Inflammatory macrophage treated with lipopolysaccharide for 4 hours (primary cell): ENCODE measurements around the gene INPP5D.
"Not testable (repeated sequence)": the region's sequence is repeated elsewhere in the genome, so short reads cannot be mapped to it uniquely, and the experiment has no call there.

Source experiments
- DNase-seq: peaks from one replicate; pipeline ENCODE4 v3.0.0-alpha.2; 2020

Gene INPP5D

DNA sequence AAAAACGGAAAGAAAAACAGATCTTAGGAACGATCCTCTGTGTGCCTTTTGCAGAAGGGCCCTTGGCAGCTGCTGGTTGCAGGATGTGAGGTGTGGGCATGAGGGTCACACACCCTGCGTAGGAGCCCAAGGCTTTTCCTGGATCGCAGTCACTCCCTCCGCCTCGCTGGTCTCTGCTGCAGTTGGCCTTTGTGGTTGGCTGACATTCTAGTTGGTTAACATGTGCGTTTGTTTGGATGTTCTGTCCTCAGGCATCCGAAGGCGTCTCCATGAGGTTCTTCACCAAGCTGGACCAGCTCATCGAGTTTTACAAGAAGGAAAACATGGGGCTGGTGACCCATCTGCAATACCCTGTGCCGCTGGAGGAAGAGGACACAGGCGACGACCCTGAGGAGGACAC lies 61.7 kb downstream of the INPP5D start:
- no peak for DNase-seq

DNA sequence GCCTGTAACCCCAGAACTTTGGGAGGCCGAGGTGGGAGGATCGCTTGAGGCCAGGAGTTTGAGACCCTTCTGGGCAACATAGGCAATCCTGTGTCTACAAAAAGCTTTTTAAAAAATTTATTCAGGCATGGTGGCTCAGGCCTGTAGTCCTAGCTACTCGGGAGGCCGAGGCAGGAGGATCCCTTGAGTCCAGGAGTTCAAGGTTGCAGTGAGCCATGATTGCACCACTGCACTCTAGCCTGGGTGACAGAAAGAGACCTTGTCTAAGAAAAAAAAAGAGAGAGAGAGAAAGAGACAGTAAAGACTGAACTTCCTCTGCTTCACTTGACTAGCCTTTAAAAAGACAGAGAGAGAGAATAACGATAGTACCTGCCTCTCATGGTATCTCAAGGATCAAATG lies 62.4 kb downstream of the INPP5D start:
- no peak for DNase-seq

DNA sequence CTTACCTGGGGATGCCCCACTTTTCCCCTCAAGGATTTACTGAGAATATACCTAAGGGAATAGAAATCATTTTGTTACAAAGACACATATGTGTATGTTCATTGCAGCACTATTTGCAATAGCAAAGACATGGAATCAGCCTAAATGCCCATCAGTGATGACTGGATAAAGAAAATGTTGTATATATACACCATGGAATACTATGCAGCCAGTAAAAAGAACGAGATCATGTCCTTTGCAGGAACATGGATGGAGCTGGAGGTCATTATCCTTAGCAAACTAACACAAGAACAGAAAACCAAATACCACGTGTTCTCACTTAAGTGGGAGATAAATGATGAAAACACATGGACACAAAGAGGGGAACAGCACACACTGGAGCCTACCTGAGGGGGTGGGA lies 63.4 kb downstream of the INPP5D start:
- DNase-seq = not testable (repeated sequence)

DNA sequence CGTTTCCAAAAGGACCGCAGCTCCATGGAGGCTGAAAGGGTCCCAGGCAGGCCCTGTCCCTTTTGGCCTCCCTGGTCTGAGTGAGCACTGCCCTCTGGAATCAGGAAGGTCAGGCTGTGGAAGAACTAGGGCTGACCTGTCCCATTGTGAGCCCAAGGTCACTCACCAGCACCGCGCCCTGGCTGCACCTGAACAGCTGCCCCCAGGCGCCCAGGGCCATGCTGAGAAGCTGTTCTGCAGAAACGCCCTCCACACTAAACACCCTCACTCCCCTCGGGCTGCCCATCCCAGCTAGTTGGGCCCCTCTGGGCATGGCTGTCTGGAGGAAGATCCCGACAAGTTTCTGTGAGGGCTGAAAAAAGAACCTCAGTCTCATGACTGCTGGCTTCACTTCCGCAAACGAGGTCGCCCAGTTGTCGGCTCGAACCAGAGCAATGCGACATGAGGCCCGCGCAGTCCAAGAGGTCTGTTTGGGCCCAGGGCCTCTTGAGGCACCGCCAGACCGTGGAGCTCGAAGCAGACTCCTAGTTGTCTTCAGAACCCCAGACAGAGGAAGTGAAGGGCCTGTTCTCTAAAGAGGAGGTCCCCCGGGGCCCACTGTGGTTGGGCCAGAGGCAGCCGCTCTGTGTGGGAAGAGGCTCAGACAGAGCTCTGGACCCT lies 64.4 kb downstream of the INPP5D start:
- DNase-seq = peak; percentile 11

DNA sequence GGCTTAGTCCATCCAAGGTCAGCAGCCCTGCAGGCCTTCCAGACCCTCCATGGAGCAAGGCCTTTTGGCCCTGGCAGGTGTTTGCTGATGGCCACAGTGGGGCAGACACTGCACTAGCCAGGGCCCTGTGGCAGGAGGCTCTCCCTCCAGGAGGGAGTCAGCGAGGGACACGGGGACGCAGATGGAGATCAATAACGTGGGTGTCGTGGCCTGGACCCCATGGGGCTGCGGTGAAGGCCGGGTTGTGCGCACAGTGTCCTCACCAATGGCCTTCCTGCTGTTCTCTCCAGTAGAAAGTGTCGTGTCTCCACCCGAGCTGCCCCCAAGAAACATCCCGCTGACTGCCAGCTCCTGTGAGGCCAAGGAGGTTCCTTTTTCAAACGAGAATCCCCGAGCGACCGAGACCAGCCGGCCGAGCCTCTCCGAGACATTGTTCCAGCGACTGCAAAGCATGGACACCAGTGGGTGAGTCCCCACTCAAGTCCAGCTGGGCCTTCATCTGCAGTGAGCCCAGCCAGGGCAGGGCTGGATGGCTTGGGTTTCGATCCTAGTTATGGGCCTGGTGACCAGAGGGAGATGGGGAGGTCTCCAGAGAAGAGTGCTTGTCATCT lies 65.4 kb downstream of the INPP5D start:
- no peak for DNase-seq

DNA sequence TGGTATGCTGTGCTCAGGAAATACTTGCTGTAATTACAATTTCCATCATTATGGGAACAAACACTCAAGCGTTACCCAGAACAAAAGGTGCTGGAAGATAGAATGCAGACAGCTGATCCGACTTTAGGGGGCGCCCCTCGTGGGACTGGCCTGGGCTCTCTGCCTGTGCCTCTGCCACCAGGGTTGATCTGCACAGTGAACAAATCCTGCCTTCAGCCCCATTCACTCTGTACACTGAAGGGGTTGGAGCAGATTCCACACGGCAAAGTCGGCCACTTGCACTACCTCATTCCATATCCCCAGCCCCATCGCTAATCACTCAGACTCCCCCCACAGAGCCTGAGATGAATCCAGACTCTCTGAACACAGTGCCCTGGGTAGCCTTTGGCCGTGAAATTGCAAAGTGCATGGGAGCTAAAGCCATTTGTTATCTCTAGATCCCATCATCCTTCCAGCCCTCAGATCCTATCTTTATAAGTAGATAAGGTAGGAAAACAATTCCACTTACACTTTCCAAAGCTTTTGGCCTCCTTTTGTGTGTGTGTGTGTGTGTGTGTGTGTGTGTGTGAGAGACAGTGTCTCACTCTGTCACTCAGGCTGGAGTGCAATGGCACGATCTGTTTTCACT lies 69.3 kb downstream of the INPP5D start:
- DNase-seq = no peak

DNA sequence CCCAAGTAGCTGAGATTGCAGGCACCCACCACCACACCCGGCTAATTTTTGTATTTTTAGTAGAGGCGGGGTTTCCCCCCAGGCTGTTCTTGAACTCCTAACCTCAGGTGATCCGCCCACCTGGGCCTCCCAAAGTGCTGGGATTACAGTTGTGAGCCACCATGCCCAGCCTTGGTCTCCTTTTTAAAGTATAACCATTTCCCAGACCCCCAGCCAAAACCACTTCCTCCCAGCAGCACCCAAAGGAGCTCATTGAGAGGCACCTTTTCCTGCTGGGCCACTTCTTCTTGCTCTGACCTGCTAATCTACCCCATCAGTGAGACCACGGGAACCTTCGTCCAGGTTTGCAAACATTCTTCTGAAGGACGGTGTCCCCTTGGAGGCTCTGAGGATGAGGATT lies 69.9 kb downstream of the INPP5D start:
- no peak for DNase-seq

DNA sequence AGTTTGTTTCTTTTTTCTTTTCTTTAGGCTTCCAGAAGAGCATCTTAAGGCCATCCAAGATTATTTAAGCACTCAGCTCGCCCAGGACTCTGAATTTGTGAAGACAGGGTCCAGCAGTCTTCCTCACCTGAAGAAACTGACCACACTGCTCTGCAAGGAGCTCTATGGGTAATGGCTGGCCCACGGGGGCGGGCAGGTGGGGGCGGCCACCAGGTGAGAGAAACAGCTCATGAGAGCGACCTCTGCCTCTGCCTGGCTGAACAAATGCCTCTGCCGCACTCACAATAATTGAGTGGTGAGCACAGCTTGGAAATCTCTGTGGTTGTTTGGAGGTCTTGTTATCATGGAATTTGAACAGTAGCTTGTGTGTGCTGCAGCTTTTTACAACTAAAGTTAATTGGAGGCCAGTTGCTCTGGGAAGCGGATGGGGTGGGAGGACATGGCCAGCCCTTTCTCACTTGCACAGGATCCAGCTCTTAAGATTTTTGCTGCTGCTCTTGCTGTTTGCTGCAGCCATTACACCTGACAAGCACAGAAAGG lies 70.4 kb downstream of the INPP5D start:
- DNase-seq = no peak

DNA sequence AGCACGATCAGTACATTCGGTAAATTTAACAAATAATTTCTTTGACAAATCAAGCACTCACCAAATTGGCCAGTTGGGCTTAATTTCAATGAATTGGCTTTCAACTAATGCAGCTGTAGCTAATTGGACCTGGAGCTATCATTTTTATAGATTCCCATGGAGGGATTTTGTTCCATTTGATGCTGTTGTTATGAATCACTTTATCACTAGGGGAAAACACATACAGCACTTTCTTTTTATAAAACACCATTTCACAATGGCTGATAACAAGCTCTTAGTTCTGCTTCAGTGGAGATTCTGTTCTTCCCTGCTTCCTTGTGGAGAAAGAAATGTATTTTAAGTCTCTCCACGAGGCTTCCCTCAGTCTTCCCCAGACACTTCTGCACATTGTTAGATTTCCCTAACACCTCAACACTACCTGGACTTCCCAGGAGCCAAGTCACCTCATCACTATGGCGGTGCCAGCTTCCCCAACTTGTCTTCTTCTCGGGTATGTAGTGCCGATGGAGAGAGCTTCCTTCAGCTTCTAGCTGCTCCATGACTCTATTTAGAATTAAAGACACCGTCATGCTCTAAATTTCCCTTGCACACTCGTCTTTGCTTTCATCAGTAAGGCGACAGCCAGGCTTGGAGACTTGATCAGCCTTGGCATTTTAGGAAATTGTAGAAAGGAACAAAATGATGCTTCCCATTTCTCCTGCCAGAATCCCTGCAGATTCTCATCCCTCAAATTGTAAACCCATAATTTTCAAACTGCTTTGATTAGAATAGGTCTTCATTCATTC lies 72.0 kb downstream of the INPP5D start:
- DNase-seq = no peak

DNA sequence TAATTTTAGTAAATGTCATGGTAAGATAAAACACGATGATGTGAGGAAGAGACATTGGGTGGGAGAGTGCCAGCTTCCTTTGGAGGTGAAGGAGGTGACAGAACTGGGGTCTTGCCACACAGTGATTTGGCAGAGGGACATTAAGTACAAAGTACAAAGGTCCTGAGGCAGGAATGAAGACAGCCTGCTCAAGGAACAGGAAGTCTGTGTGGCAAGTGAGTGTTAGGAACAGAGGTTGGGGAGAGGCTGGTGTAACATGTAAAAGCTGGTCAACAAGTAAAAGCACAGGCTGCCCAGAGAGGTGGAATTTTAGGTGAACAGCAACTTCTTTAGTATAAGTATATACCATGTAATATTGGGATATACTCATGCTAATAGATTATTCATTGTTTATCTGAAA lies 73.1 kb downstream of the INPP5D start:
- no peak for DNase-seq

DNA sequence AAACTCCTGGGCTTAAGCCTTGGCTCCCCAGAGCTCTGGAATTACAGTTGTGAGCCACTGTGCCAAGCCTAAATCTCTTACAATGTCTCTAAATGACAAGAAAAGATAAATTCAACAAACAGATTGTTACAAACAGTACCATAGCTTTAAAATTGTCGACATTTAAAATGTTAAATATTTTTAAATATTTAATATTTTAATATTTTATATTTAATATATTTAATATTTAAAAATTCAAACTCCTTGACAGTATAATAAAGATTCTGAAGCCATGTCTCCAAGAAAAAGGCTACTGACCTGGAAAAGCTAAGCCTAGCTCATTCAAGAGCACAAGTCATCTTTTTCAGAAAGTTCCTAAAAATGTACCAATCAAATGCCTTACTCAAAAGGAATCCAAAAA lies 75.3 kb downstream of the INPP5D start:
- DNase-seq = no peak

DNA sequence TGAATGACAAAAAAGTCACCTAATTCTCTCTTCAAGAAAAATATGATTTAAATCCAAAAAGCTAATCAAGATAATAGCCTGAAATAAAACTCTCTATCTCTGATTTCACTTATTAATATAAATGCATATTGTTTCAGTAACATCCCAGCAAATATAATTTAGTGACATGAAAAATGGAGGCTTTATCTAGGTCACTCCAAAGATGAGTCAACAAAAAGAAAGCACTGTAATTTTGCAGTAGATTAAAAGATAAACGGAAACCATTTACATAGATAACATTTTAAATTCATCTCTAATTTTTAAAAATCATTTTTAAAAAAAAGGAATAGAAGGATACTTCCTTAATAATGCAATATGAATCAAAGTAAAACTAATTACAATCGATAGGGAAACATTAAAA lies 76.9 kb downstream of the INPP5D start:
- DNase-seq = no peak

DNA sequence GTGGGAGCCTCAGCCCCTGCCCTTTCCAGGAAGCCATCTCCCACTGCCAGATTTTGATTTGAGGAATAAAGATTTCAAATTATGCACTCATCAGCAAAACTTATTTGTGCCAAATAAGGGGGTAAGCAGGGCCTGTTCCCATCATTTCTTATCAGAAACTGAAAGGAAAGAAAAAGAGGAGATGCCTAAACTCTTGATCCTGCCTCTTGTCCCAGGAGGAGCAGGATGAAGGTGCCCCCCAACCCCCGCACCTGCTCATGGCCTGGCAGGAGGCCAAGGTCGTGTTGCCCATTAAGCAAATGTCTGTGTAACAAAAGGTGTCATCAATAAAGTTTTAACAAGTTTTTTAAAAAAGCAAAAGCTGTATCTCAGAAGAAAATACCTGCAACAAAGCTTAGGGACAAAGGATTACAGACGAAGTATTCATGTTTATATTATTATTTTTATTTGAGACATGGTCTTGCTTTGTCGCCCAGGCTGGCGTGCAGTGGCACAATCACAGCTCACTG lies 80.0 kb downstream of the INPP5D start:
- DNase-seq = no peak

DNA sequence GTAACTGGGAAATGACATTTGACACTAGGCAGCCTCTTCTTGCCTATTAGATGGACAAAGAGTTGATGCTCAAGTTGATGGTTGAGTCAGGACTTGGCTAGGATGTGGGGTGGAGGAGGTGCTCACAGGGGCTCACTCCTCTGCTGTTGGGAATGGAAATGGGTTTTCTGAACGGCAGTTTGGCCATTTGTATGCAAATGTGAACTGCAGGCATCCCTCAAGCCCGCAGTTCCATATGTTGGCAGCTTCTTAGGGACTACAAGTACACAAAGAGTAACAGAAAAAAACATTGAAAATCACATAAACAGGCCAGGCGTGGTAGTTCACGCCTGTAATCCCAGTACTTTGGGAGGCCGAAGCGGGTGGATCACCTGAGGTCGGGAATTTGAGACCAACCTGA lies 80.8 kb downstream of the INPP5D start:
- no peak for DNase-seq

DNA sequence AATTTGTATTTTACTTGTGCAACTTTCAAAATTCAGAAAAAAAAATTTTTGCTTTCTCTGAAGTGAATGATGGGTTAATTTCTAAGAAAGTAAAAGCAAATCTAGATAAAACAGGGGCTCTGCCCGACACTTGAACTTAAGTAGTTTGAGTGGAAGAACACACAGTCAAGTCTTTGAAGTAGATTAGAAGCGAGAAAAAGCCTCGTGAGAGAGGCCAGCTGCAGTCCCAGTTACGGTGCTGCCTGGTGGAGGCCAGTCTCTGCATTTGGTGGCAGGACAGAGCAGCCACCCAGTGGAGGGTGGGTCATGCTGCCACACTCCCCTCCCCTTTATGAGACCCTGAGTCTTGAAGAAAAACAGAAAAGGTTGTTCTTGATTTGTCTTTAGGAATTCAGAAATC lies 81.8 kb downstream of the INPP5D start:
- DNase-seq = no peak

DNA sequence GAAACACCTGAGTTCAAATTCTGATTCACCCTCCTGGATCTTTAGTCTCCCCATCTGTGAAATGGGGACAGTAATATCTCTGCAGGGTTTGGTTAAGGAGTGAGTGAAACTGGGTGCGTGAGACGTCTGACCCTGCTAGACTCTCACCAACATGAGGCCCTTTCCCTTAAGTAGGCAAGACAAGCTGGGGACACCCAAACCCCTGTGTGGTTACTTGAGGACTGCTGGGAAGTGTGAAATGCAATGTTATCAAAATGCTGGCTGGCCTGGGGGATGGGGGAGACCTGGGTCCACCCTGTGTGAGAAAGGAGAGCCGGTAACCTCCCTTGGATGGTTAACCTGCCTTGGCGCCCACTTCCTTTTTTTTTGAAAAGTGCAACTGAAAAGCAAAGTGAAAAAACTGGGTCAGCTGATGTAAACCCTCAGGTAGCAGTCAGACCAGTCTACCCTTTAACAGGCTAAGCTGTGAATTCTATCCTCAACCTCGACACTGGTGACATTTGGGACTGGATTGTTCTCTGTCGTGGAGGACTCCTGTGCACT lies 82.3 kb downstream of the INPP5D start:
- no peak for DNase-seq

DNA sequence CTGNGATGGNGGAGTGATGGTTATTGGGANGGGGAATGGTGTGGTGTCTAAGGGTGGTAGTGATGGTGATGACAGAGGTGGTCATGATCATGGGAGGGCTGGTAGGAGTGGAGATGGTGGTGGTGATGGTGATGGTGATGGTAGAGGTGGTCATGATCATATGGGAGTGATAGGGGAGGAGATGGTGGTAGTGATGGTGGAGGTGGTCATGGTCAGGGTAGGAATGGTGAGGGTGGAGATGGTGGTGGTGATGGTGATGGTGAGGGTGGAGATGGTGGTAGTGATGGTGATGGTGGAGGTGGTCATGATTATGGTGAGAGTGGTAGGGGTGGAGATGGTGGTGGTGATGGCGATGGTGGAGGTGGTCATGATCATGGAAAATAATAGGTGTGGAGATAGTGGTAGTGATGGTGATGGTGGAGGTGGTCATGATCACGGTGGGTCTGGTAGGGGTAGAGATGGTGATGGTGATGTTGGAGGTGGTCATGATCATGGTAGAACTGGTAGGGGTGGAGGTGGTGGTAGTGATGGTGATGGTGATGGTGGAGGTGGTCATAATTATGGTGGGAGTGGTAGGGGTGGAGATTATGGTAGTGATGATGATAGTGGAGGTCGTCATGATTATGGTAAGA lies 83.7 kb downstream of the INPP5D start:
- no peak for DNase-seq

DNA sequence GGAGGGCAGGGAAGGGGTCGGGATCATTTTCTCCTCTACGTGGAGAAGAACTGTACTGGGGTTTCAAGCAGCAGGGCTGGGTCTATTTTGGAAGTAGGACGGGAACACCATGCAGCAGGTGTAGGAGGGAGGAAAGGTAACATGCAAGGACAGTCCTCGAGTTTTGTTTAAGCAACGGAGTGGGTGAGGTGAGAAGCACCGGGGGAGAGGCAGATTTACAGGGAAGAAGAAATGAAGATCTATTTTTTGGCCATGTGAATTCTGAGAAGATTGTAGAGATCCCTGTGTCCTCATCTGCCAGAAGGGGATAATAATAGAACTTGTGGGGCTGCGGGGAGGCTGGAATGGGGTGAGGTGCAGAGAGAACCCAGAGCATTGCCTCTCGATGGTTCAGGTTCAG lies 85.6 kb downstream of the INPP5D start:
- DNase-seq = no peak

DNA sequence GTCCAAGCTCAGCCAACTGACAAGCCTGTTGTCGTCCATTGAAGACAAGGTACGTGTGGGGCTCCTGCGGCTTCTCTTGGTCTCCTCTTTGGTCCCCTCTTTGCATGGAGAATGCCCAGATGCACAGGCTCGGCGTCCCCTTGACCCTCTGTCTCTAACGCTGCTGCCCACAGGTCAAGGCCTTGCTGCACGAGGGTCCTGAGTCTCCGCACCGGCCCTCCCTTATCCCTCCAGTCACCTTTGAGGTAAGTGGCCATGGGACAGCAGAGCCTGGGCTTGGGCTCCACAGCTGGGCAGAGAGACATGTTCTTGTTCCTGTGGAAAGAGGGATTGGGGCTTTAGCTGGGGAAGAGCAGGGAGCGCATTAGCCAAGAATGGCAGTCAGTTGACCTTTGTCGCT lies 86.1 kb downstream of the INPP5D start:
- no peak for DNase-seq

DNA sequence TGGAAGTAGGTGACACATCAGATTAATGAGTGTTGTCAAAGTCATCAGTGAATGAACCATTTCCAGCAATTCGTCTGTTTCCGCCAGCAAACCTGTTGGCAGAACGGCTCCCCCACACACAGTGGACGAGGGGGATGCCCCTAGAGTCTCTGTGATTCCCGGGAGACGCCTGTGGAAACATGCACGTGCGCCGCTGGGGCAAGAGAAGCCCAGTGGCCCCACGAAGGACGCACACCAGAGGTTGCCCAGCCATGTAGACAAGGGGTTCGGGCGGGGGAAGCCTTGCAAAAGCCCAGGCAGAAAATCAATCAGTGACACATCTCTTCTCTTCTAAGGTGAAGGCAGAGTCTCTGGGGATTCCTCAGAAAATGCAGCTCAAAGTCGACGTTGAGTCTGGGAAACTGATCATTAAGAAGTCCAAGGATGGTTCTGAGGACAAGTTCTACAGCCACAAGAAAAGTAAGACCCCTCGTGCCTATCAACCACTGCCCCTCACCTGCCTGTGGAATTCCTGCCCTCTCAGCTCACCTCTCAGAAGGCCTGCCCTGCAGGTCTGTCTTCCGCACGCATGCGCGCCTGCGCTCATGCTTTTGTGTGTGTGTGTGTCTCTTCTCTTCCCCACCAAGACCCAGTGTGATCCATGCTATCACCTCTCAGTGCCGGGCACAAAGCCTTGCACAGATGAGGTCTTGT lies 87.1 kb downstream of the INPP5D start:
- no peak for DNase-seq

DNA sequence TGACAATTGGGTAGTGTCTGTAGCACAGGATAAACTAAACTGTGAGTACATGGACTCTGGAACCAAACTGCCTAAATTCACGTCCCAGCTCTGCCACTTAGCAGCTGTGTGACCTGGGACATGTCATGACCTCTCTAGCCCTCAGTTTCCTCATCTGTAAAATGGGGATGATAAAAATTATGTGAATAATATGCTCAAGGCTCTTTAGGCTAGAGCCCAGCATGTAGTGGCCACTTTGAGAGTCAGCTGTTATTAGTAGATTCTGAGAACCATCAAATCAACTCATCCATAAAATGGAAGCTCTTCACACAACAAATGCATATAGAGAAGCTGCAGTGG lies 87.7 kb downstream of the INPP5D start:
- DNase-seq = no peak

DNA sequence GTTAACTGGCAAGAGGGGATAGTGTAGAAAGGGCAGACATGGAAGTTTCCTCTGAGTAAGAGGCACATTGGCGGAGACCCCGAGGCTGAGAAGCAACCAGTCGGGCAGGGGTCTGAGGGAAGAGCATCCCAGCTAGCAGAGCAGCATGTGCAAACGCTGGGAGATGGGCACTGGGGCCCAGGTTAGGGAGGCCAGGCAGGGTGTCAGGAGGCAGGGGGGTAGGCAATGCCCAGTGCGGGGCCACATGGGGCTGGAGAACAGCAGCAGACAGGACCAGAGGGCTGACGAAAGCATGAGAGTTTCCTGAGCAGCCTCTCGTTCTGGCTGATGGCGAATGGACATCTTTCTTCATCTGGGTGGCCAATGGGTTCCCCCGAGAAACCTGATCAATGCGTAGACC lies 88.2 kb downstream of the INPP5D start:
- DNase-seq = no peak
